Gastroesophageal sphincter (tissue), 4 donors: ENCODE measurements around the gene ST6GAL2. TPM values are rescaled to one million over a fixed set of nuclear protein-coding genes. Genes with fewer than 3 reads are reported as not detected.

Experiments
- ATAC-seq: fragments of 150-250 bp; one replicate; pipeline ENCODE4 v1.9.1; 2016; ENCODE audit warnings: mild to moderate bottlenecking, moderate library complexity
- H3K27ac ChIP-seq, 4 donors: fragments of 200-600 bp; sonication (generic) in 3 of 4; 1 replicate in 3 of 4; 2 replicates in 1 of 4; pipeline ENCODE4 v1.5.1; 2016 to 2019
- H3K27me3 ChIP-seq: fragments of 200-600 bp; sonication (generic); one replicate; pipeline ENCODE4 v1.5.1; 2019
- H3K36me3 ChIP-seq, 2 donors: fragments of 200-600 bp; sonication (generic); one replicate each; pipeline ENCODE4 v1.5.1; 2019; ENCODE audit warnings: control low read depth in 1 of 2
- H3K4me1 ChIP-seq, 3 donors: fragments of 200-600 bp; sonication (generic); 1 replicate in 2 of 3; 2 replicates in 1 of 3; pipeline ENCODE4 v1.5.1; 2016 to 2019; ENCODE audit warnings: control low read depth in 2 of 3
- H3K4me3 ChIP-seq, 2 donors: fragments of 200-600 bp; sonication (generic); one replicate each; pipeline ENCODE4 v1.5.1; 2019; ENCODE audit warnings: mild to moderate bottlenecking in 1 of 2, moderate library complexity in 1 of 2
- H3K9me3 ChIP-seq, 3 donors: fragments of 200-600 bp; sonication (generic); one replicate each; pipeline ENCODE4 v1.5.1; 2017 to 2019; ENCODE audit warnings: control low read depth in 2 of 3
- EP300 ChIP-seq: sonication (generic); formaldehyde crosslinking; IDR thresholded peaks from one replicate; pipeline ENCODE4 v1.6.1; 2017; ENCODE audit warnings: antibody characterized with exemption, mild to moderate bottlenecking
- POLR2A ChIP-seq, 2 donors: fragments of 450-650 bp; IDR thresholded peaks; one replicate each; pipeline ENCODE4 v1.6.1; 2017; ENCODE audit warnings: antibody characterized with exemption in 2 of 2, mild to moderate bottlenecking in 2 of 2, moderate library complexity in 1 of 2
- POLR2AphosphoS5 ChIP-seq: sonication (generic); formaldehyde crosslinking; IDR thresholded peaks from one replicate; pipeline ENCODE4 v1.6.1; 2017; ENCODE audit warnings: antibody characterized with exemption
- WGBS, 2 donors: methylation state at CpG; one replicate each; pipeline ENCODE4 v1.1.5; 2018; ENCODE audit warnings: low coverage in 1 of 2; 5-methylcytosine and 5-hydroxymethylcytosine counted together
- total RNA-seq, 4 donors: library from RNA; depleted of rRNA; stranded (reverse); fragments of >200 nt; gene quantifications; one replicate each; pipeline ENCODE4 v1.1.0, GENCODE V29; 2016
- TF ChIP-seq, protein P1 (sequence below), 4 experiments: fragments of 200-600 bp in 2 of 4; fragments of 450-650 bp in 2 of 4; sonication (generic) in 1 of 4; IDR thresholded peaks; one replicate each; pipeline ENCODE4 v1.5.1; 2017 to 2019; ENCODE audit warnings: antibody characterized with exemption in 4 of 4, mild to moderate bottlenecking in 2 of 4, moderate library complexity in 2 of 4

The ST6GAL2 gene
- total RNA-seq, 4 donors from 2014 or later, result 2.4 to 29.0 (median 20.6) TPM

DNA sequence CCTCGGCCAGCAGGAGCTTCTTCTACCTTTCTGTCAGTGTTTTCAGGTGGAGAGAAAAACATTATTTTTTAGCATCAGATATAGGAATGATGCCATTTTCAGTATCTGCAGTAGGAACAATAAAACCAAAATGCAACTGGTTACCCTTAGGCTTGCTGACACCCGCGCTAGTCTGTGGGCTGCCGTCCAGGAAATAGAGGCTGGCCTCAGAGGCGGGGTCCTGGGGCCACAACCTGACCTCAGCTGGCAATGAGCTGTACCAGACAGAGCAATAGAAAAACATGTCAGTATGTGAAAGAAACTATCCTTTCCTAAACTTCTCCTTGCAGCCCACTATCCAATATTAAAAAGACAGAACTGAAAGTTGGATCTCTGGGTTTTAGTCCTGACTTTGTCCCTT, 4.6 kb upstream of the ST6GAL2 start:
- H3K4me3 ChIP-seq, result no peak overlapping the region
- H3K27me3 ChIP-seq, result peaks cover 25% of the 10 kb centered on the region
- no peak for TF ChIP-seq POLR2AphosphoS5
- no peak for TF ChIP-seq POLR2A (IDR thresholded peaks at IDR 0.05)
- TF ChIP-seq, protein P1, sequence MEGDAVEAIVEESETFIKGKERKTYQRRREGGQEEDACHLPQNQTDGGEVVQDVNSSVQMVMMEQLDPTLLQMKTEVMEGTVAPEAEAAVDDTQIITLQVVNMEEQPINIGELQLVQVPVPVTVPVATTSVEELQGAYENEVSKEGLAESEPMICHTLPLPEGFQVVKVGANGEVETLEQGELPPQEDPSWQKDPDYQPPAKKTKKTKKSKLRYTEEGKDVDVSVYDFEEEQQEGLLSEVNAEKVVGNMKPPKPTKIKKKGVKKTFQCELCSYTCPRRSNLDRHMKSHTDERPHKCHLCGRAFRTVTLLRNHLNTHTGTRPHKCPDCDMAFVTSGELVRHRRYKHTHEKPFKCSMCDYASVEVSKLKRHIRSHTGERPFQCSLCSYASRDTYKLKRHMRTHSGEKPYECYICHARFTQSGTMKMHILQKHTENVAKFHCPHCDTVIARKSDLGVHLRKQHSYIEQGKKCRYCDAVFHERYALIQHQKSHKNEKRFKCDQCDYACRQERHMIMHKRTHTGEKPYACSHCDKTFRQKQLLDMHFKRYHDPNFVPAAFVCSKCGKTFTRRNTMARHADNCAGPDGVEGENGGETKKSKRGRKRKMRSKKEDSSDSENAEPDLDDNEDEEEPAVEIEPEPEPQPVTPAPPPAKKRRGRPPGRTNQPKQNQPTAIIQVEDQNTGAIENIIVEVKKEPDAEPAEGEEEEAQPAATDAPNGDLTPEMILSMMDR (IDR thresholded peaks at IDR 0.05), result no peak
- no peak for TF ChIP-seq EP300
- no peaks in the 10 kb centered on the region for H3K9me3 ChIP-seq
- WGBS, 2 donors, result 53 to 57% methylated on average over 3 to 5 of the region's 5 CpGs
- ATAC-seq, result no peak
- no peak overlapping the region for H3K27ac ChIP-seq
- H3K36me3 ChIP-seq, result no peaks in the 10 kb centered on the region
- H3K4me1 ChIP-seq, result peaks cover 0 to 23% (median 0%) of the 10 kb centered on the region in 3 donors

DNA sequence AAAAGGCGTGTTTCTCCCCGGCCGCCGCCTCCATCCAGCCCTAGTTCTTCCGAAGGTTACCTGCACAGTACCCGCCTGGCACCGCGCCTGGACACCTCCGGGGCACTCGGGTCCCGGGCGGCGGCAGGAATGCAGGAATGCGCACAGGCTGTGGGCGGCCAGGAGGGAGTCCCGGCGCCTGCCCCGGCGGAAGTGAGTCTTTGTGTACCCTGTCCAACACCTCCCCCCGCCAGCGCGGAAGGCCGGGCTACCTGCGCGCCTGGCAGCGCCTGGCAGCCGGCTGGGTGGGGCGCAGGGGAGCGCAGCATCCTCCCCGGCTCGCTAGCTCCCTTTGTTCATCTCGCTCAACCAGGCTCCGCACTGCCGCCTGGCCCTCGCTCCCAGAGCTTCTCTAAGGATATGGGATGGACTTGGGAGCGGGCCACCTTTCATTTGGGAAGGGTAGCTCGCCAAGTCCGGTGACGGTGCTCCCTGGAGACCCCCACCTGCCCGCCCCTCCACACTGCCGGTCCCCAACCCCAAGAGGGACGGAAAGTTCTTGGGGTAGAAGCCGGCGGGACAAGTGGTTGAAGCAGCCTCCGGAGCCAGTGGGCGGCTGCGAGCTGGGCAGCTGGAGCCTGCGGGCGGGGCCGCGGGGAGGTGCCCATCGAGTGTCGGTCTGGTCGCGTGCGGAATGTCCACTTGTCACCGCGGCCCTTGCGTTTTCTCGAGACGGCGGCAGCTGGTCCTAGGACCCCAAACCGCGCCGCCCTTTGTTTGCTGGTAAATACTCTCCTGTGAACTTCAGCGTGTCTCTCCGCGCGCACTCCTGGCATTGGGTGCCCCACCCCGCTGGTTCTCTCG, 1.2 kb upstream of the ST6GAL2 start:
- Histone ChIP-seq H3K36me3 (no peaks in the 10 kb centered on the region), H3K27me3 (peaks cover 25% of the 10 kb centered on the region), H3K27ac (peak overlapping the region; percentile 19 to 86 (median 78)), H3K4me3 (peak overlapping the region; percentile 69 to 75), H3K4me1 (peaks cover 0 to 35% (median 0%) of the 10 kb centered on the region in 3 donors), H3K9me3 (no peaks in the 10 kb centered on the region)
- TF ChIP-seq, protein P1 (IDR thresholded peaks at IDR 0.05), result no peak
- TF ChIP-seq POLR2A (IDR thresholded peaks at IDR 0.05), result no peak
- no peak for TF ChIP-seq EP300
- no peak for TF ChIP-seq POLR2AphosphoS5
- peak; percentile 66 for ATAC-seq
- WGBS, 2 donors, result 20% methylated on average over 2 of the region's 71 CpGs; no CpG with 5 or more reads in 1 of the 2 donors

DNA sequence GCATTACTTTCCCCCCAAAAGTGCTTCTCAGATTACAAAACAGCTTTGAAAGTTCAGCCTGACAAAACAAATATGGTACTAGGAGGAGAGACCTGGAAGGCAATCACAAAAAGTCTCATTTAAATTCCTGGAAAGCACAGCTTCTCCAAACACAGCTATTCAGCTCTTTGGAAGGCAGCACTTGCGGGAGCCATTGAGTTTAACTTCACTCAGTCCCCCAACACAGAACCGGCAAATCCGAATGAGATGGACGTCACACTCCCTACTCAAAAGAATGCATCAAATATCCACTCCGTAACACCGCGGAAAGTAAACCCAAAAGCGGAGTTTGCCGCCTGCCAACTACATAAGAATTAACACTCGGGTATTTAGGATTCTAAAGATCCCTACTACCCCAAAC, 638 bp downstream of the ST6GAL2 start:
- peak overlapping the region; percentile 69 to 75 for H3K4me3 ChIP-seq
- H3K9me3 ChIP-seq, result no peaks in the 10 kb centered on the region
- no peaks in the 10 kb centered on the region for H3K36me3 ChIP-seq
- TF ChIP-seq EP300, result no peak
- TF ChIP-seq POLR2AphosphoS5, result no peak
- no peak for TF ChIP-seq POLR2A (IDR thresholded peaks at IDR 0.05)
- TF ChIP-seq, protein P1 (IDR thresholded peaks at IDR 0.05), result no peak
- no peak for ATAC-seq
- H3K27me3 ChIP-seq, result peaks cover 25% of the 10 kb centered on the region
- WGBS, 2 donors, result 1 to 10% methylated on average over 3 to 10 of the region's 10 CpGs
- peaks cover 0 to 35% (median 0%) of the 10 kb centered on the region in 3 donors for H3K4me1 ChIP-seq
- H3K27ac ChIP-seq, result peak overlapping the region in 3 of 4 donors; percentile 74 to 86 (median 81)

- H3K9me3 ChIP-seq, result no peaks in the 10 kb centered on the region
- peaks cover 21% of the 10 kb centered on the region for H3K27me3 ChIP-seq
- ATAC-seq, result no peak
- H3K4me1 ChIP-seq, result peaks cover 0 to 32% (median 0%) of the 10 kb centered on the region in 3 donors
- WGBS, 2 donors, result 60% methylated on average over 2 of the region's 3 CpGs; no CpG with 5 or more reads in 1 of the 2 donors
- H3K4me3 ChIP-seq, result no peak overlapping the region
- no peaks in the 10 kb centered on the region for H3K36me3 ChIP-seq
- no peak overlapping the region for H3K27ac ChIP-seq
- TF ChIP-seq POLR2A (IDR thresholded peaks at IDR 0.05), result no peak
- TF ChIP-seq EP300, result no peak
- TF ChIP-seq POLR2AphosphoS5, result no peak
- TF ChIP-seq, protein P1 (IDR thresholded peaks at IDR 0.05), result no peak
Observed at GRCh38 chr2:106882673-106883072, 3.3 kb downstream of the ST6GAL2 start.

DNA sequence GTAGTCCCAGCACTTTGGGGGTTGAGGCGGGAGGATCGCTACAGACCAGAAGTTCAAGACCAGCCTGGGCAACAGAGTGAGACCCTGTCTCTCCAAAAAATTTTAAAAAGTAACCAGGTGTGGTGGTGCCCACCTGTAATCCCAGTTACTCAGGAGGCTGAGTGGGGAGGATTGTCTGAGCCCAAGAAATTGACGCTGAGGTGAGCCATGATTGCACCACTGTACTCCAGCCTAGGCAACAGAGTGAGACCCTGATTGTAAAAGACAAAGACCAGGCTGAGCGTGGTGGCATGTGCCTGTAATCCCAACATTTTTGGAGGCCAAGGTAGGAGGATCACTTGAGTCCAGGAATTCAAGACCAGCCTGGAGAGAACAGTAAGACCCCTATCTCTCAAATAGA, 7.8 kb downstream of the ST6GAL2 start:
- H3K27me3 ChIP-seq, result no peaks in the 10 kb centered on the region
- no peaks in the 10 kb centered on the region for H3K4me1 ChIP-seq
- no peak overlapping the region for H3K4me3 ChIP-seq
- no peak for ATAC-seq
- TF ChIP-seq EP300 (no peak), POLR2AphosphoS5 (no peak), POLR2A (IDR thresholded peaks at IDR 0.05) (no peak)
- TF ChIP-seq, protein P1 (IDR thresholded peaks at IDR 0.05), result no peak
- no peak overlapping the region for H3K27ac ChIP-seq
- H3K36me3 ChIP-seq, result no peaks in the 10 kb centered on the region
- WGBS, 2 donors, result 100% methylated on average over 4 of the region's 4 CpGs; no CpG with 5 or more reads in 1 of the 2 donors
- no peaks in the 10 kb centered on the region for H3K9me3 ChIP-seq
